HCT116 (cell line): ENCODE results near the gene MARCHF2.

Experiments
- CEBPB ChIP-seq: IDR thresholded peaks from 2 replicates; pipeline ENCODE4 v1.6.1; 2012; ENCODE audit warnings: low read depth
- EGR1 ChIP-seq: IDR thresholded peaks from 2 replicates; pipeline ENCODE4 v1.6.1; 2012; ENCODE audit warnings: low read depth
- ELF1 ChIP-seq: IDR thresholded peaks from 2 replicates; pipeline ENCODE4 v1.6.1; 2012; ENCODE audit warnings: low read depth, borderline replicate concordance
- EZH2 ChIP-seq: fragments of 200-600 bp; sonication (generic); IDR thresholded peaks from 2 replicates; pipeline ENCODE4 v1.6.1; 2017; ENCODE audit warnings: antibody characterized with exemption, mixed run types
- FOSL1 ChIP-seq: IDR thresholded peaks from 2 replicates; pipeline ENCODE4 v1.6.1; 2012; ENCODE audit warnings: low read depth
- POLR2A ChIP-seq: IDR thresholded peaks from 2 replicates; pipeline ENCODE4 v1.7.0; 2011; ENCODE audit warnings: borderline replicate concordance; ENCODE audit not compliant: insufficient read depth, insufficient read length; ENCODE audit errors: extremely low read depth
- YY1 ChIP-seq: IDR thresholded peaks from 2 replicates; pipeline ENCODE4 v1.6.1; 2011; ENCODE audit warnings: low read length, low read depth, moderate library complexity, mild to moderate bottlenecking; ENCODE audit not compliant: insufficient replicate concordance; ENCODE audit errors: extremely low read depth
- TF ChIP-seq, protein P1 (sequence below), 3 experiments: fragments of 200-600 bp in 1 of 3; sonication (generic) in 1 of 3; IDR thresholded peaks in 2 of 3; conservative IDR thresholded peaks in 1 of 3; 2 replicates each; pipeline ENCODE4 v1.5.1; 2012 to 2017; ENCODE audit warnings: low read depth in 2 of 3, low read length in 2 of 3, antibody characterized with exemption in 1 of 3, borderline replicate concordance in 1 of 3, control low read depth in 1 of 3, mild to moderate bottlenecking in 1 of 3, mixed read lengths in 1 of 3, mixed run types in 1 of 3, moderate library complexity in 1 of 3; ENCODE audit not compliant: insufficient read depth in 1 of 3

DNA sequence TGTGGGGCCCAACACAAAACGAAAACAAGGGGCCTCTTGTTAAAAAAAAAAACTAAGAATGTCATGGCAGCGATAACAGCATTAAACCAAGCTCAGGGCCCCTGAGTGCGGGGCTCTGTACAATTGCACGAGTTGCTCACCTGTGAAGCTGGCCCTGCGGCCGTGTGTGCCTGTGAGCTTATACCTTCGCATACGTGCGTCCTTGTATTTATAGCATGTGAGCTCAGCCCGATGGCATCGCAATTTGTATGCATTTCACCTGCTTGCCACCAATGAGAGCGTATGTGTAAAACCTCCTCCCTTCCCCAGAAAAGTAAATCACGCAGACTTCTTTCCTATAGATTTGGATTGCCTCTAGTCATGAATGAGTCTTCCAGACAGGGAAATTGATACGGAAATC is 48.8 kb downstream of the MARCHF2 start:
- TF ChIP-seq CEBPB (no peak), YY1 (no peak), POLR2A (no peak), EZH2 (no peak), EGR1 (no peak), ELF1 (no peak), FOSL1 (no peak)
- TF ChIP-seq, protein P1, sequence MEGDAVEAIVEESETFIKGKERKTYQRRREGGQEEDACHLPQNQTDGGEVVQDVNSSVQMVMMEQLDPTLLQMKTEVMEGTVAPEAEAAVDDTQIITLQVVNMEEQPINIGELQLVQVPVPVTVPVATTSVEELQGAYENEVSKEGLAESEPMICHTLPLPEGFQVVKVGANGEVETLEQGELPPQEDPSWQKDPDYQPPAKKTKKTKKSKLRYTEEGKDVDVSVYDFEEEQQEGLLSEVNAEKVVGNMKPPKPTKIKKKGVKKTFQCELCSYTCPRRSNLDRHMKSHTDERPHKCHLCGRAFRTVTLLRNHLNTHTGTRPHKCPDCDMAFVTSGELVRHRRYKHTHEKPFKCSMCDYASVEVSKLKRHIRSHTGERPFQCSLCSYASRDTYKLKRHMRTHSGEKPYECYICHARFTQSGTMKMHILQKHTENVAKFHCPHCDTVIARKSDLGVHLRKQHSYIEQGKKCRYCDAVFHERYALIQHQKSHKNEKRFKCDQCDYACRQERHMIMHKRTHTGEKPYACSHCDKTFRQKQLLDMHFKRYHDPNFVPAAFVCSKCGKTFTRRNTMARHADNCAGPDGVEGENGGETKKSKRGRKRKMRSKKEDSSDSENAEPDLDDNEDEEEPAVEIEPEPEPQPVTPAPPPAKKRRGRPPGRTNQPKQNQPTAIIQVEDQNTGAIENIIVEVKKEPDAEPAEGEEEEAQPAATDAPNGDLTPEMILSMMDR (IDR thresholded peaks at IDR 0.05 in 2 of 3, conservative IDR thresholded peaks at IDR 0.05 in 1 of 3; ENCODE audit: borderline replicate concordance in 1 of 3, insufficient read depth in 1 of 3, low read depth in 2 of 3, low read length in 2 of 3), result no peak
